ENCODE data around the gene OR4D9. TPM values are rescaled to one million over a fixed set of nuclear protein-coding genes. Genes with fewer than 3 reads are reported as not detected.
A peak's percentile ranks its signal among the peaks of the same experiment; 100 is the strongest.

The OR4D9 gene
- total RNA-seq, 1 experiment from 2014 or later: not detected

DNA sequence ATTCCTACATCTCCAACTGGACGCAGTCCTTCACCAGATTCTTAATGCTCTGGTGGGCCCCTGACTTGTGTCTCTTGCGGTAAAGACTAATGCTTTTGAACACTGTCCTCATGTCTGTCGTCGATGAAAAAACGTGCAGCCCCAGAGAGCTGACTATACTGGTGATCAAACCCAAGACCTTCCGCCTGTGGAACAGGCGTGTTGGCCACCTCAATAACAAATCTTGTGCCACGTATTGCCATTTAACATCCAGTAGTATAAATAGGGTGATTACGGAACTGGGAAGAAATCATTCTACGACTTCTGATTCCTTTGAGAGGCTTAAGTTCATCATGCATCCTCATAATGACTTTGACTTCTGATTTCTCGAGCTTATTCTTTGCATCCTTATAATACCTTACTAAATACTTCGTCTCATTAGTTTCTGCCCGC is 45.6 kb downstream of the OR4D9 start:
- peaks cover 8% of the 10 kb centered on the region; the same call in 1 of the 2 replicates for H3K4me1 ChIP-seq (ENCODE audit: control insufficient read depth, insufficient read depth, low read length)
- ATAC-seq (peak; percentile 18), DNase-seq (ENCODE audit: low read depth, low spot score) (no peak)
- no peaks in the 10 kb centered on the region for H3K36me3 ChIP-seq (ENCODE audit: control insufficient read depth, insufficient read depth, low read length)
- TF ChIP-seq SIN3A (IDR thresholded peaks at IDR 0.05; ENCODE audit: borderline replicate concordance, insufficient read depth, low read depth, low read length) (no peak), POLR2AphosphoS5 (IDR thresholded peaks at IDR 0.05; ENCODE audit: low read depth, low read length) (no peak)
- no TSS peak for BruUV-seq (replicated peaks)
- peak overlapping the region; percentile 65 to 96 for H3K4me3 ChIP-seq (ENCODE audit: low read depth in 2 of 2, low read length in 2 of 2)
- H3K27ac ChIP-seq (ENCODE audit: low read length): peak overlapping the region; percentile 81
- no peaks in the 10 kb centered on the region for H3K27me3 ChIP-seq (ENCODE audit: control insufficient read depth, insufficient read depth, low read length)
- in situ Hi-C loops (cut with HindIII; ENCODE audit: low pct_unique_long_range_greater_than_20kb, low sequenced_read_pairs): no loop called here
- intact Hi-C loops (cut with micrococcal nuclease; ENCODE audit: unreplicated experiment): loop anchor here (10.0 kb wide), 1 partner anchor 218 kb away; no protein-coding TSS in a partner anchor
- CTCF ChIA-PET: interaction anchor here (0.6 kb wide), 1 partner anchor 20 kb away, joined by 3 read pairs; no protein-coding TSS in a partner anchor
- POLR2A ChIA-PET: no interaction called here
- no peaks in the 10 kb centered on the region for H3K9me3 ChIP-seq (ENCODE audit: control insufficient read depth, insufficient read depth, low read depth, low read length)

- TF ChIP-seq REST (IDR thresholded peaks at IDR 0.05; ENCODE audit: insufficient read depth in 1 of 2, low read depth in 2 of 2, low read length in 1 of 2): no peak
- TF ChIP-seq POLR2AphosphoS5 (IDR thresholded peaks at IDR 0.05; ENCODE audit: low read depth, low read length): no peak
- TF ChIP-seq SIN3A (IDR thresholded peaks at IDR 0.05; ENCODE audit: borderline replicate concordance, insufficient read depth, low read depth, low read length): no peak
- no peak for TF ChIP-seq TCF7L2 (IDR thresholded peaks at IDR 0.05; ENCODE audit: low read depth, low read length)
- no peak for TF ChIP-seq CTCF (IDR thresholded peaks at IDR 0.05)
- intact Hi-C loops (cut with micrococcal nuclease; ENCODE audit: unreplicated experiment) (loop anchor here (10.0 kb wide), 1 partner anchor 217 kb away; no protein-coding TSS in a partner anchor), in situ Hi-C loops (cut with HindIII; ENCODE audit: low pct_unique_long_range_greater_than_20kb, low sequenced_read_pairs) (no loop called here)
- ChIA-PET POLR2A (no interaction called here), CTCF (no interaction called here)
- Histone ChIP-seq H3K4me3 (ENCODE audit: low read depth in 2 of 2, low read length in 2 of 2) (peak overlapping the region; percentile 46 to 96), H3K36me3 (ENCODE audit: control insufficient read depth, insufficient read depth, low read length) (no peaks in the 10 kb centered on the region), H3K27me3 (ENCODE audit: control insufficient read depth, insufficient read depth, low read length) (no peaks in the 10 kb centered on the region), H3K9me3 (ENCODE audit: control insufficient read depth, insufficient read depth, low read depth, low read length) (no peaks in the 10 kb centered on the region), H3K4me1 (ENCODE audit: control insufficient read depth, insufficient read depth, low read length) (peaks cover 3% of the 10 kb centered on the region; the same call in 1 of the 2 replicates), H3K27ac (ENCODE audit: low read length) (peak overlapping the region; percentile 84)
- DNase-seq (ENCODE audit: low read depth, low spot score) (no peak), ATAC-seq (no peak)
- BruUV-seq (replicated peaks): no TSS peak
Measured at GRCh38 chr11:59558270-59558643, 46.9 kb downstream of the OR4D9 start.

GRCh38 chr11:59559886-59560285 is 48.5 kb downstream of the OR4D9 start:
- Histone ChIP-seq H3K4me1 (ENCODE audit: control insufficient read depth, insufficient read depth, low read length) (peaks cover 3% of the 10 kb centered on the region), H3K27me3 (ENCODE audit: control insufficient read depth, insufficient read depth, low read length) (no peaks in the 10 kb centered on the region), H3K4me3 (ENCODE audit: low read depth in 2 of 2, low read length in 2 of 2) (peak overlapping the region; percentile 65 to 84), H3K36me3 (ENCODE audit: control insufficient read depth, insufficient read depth, low read length) (no peaks in the 10 kb centered on the region), H3K27ac (ENCODE audit: low read length) (0 out of 2 replicates have a peak overlapping the region, but pooled peaks have one; percentile 35), H3K9me3 (ENCODE audit: control insufficient read depth, insufficient read depth, low read depth, low read length) (no peaks in the 10 kb centered on the region)
- intact Hi-C loops (cut with micrococcal nuclease; ENCODE audit: unreplicated experiment): loop anchor here (5.0 to 10.0 kb wide), 2 partner anchors 57 to 215 kb away; partner anchors contain the start of gene OSBP
- in situ Hi-C loops (cut with HindIII; ENCODE audit: low pct_unique_long_range_greater_than_20kb, low sequenced_read_pairs): no loop called here
- ChIA-PET CTCF (no interaction called here), POLR2A (interaction anchor here (0.6 kb wide), 2 partner anchors 10 to 23 kb away, joined by 3 read pairs; no protein-coding TSS in a partner anchor)
- TF ChIP-seq POLR2AphosphoS5 (IDR thresholded peaks at IDR 0.05; ENCODE audit: low read depth, low read length) (no peak), TCF7L2 (IDR thresholded peaks at IDR 0.05; ENCODE audit: low read depth, low read length) (peak; percentile 67; the same call in 1 of the 2 replicates)
- no peak for DNase-seq (ENCODE audit: low read depth, low spot score)
- no TSS peak for BruUV-seq (replicated peaks)
- ATAC-seq: no peak
